Activated CD8-positive, alpha-beta T cell treated with anti-CD3 and anti-CD28 coated beads for 36 hours (primary cell): ENCODE results near the gene DPP6. TPM values are rescaled to one million over a fixed set of nuclear protein-coding genes. Genes with fewer than 3 reads are reported as not detected.

Source experiments
- ATAC-seq: fragments of 200-7000 bp; cut with Tn5 transposase; one replicate; pipeline ENCODE4 v1.10.0; 2021; ENCODE audit warnings: mild to moderate bottlenecking, moderate library complexity
- CTCF ChIA-PET: fragments of 350-600 bp; sonication (Branson Sonifier 250); formaldehyde crosslinking; loops from one replicate; lab custom pipeline; 2021; ENCODE audit warnings: antibody characterized with exemption; lab: Charles Lee
- POLR2A ChIA-PET: fragments of 350-600 bp; sonication (Branson Sonifier 250); formaldehyde crosslinking; loops from one replicate; lab custom pipeline; 2021; ENCODE audit warnings: antibody characterized with exemption; lab: Charles Lee
- DNase-seq: peaks from one replicate; pipeline ENCODE4 v3.0.0-alpha.2; 2020
- H3K27ac Mint-ChIP-seq: one replicate; pipeline ENCODE4 v1.8.0; 2021; ENCODE audit warnings: mild to moderate bottlenecking, mixed read lengths
- H3K27me3 Mint-ChIP-seq: one replicate; pipeline ENCODE4 v1.8.0; 2021; ENCODE audit warnings: mixed read lengths
- H3K36me3 Mint-ChIP-seq: one replicate; pipeline ENCODE4 v1.8.0; 2021; ENCODE audit warnings: low read depth, mixed read lengths
- H3K4me1 Mint-ChIP-seq: one replicate; pipeline ENCODE4 v1.8.0; 2021; ENCODE audit warnings: low read depth, mixed read lengths
- H3K4me3 Mint-ChIP-seq: one replicate; pipeline ENCODE4 v1.8.0; 2021; ENCODE audit warnings: mild to moderate bottlenecking, moderate library complexity, mixed read lengths
- H3K9me3 Mint-ChIP-seq: one replicate; pipeline ENCODE4 v1.8.0; 2021; ENCODE audit warnings: mixed read lengths
- CTCF ChIP-seq: fragments of 200-600 bp; IDR thresholded peaks from one replicate; pipeline ENCODE4 v1.8.0; 2022; ENCODE audit warnings: antibody characterized with exemption, mild to moderate bottlenecking
- intact Hi-C: fragments of 100-400 bp; cut with micrococcal nuclease; formaldehyde crosslinking; loops from one replicate; pipeline ENCODE4 v1.10.0; 2022
- total RNA-seq, 2 experiments: library from RNA; stranded (reverse); gene quantifications; one replicate each; pipeline ENCODE4 v1.2.3, GENCODE V29; 2021

DPP6 gene
- total RNA-seq, 2 experiments from 2014 or later, result not detected

DNA sequence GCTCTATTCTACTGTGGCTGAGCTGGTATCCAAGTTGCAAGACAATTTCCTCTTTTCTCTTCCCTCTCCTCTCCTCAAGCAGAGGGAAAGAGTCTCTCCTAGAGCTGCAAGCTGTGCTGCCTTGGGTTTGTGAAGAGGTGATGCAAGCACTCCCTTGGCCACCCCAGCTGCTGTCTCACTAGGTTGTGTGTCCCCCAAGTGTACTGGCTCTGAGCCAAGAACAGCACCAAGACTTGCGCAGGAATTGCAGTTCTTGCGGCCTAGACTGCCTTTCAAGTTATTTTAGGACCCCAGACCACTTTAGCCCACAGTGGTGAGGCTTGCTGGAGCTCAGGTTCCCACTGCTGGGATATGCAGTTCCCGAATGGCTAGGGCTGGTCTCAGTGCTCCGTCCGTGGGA, 411.6 kb downstream of the DPP6 start:
- ATAC-seq (no peak), DNase-seq (no peak)
- Mint-ChIP-seq H3K9me3 (peaks cover 17% of the 10 kb centered on the region), H3K4me1 (no peaks in the 10 kb centered on the region), H3K4me3 (no peak overlapping the region), H3K36me3 (no peaks in the 10 kb centered on the region), H3K27ac (no peak overlapping the region), H3K27me3 (no peaks in the 10 kb centered on the region)
- ChIA-PET CTCF (no interaction called here), POLR2A (no interaction called here)
- TF ChIP-seq CTCF, result no peak
- intact Hi-C loops, result no loop called here

DNA sequence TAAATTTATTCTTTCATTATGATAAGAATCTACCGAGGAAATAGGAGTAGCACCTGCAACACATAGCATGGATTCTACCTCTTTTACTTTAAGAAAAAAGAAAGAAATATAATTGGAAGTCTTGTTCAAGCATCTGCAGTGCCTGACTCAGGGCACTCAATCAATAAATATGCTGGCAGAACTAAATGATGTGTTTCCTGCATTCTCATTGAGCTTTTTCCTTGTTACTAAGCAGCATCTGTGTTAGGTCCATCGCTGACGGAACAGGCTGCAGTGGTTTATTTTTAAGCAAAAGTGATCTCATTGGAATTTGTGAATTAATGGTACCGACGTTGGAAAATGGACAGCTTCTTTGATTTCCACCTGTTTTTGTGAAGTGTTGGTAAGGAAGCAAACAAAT, 417.5 kb downstream of the DPP6 start:
- Mint-ChIP-seq H3K4me1 (no peaks in the 10 kb centered on the region), H3K9me3 (peaks cover 2% of the 10 kb centered on the region), H3K36me3 (no peaks in the 10 kb centered on the region), H3K27ac (no peak overlapping the region), H3K4me3 (no peak overlapping the region), H3K27me3 (no peaks in the 10 kb centered on the region)
- ChIA-PET POLR2A (no interaction called here), CTCF (interaction anchor here (0.9 kb wide), 1 partner anchor 14 kb away, joined by 3 read pairs; no protein-coding TSS in a partner anchor)
- intact Hi-C loops, result no loop called here
- no peak for ATAC-seq
- DNase-seq, result no peak
- TF ChIP-seq CTCF, result no peak

DNA sequence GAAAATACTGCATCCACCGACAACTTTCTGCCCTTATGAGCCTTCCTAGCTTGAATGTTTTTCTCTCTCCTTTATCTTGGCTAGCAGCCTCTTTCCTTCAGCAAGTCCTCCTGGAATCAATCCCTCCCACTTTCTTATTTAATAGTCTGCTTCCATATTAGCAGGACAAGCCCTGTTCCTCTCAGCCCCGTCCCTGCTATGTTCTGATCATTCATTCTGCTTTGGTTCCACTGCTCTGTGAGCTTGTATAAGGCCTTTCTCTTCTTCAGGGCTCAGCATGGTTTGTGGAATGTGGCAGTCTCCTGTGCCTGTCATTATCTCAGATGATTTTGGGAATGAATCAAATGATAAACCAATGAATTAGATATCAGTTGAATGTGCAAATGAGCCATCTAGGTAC, 420.1 kb downstream of the DPP6 start:
- POLR2A ChIA-PET, result no interaction called here
- Mint-ChIP-seq H3K4me3 (no peak overlapping the region), H3K4me1 (no peaks in the 10 kb centered on the region), H3K9me3 (peaks cover 2% of the 10 kb centered on the region), H3K27ac (no peak overlapping the region), H3K27me3 (no peaks in the 10 kb centered on the region), H3K36me3 (no peaks in the 10 kb centered on the region)
- TF ChIP-seq CTCF, result no peak
- DNase-seq (no peak), ATAC-seq (no peak)
- intact Hi-C loops, result no loop called here
- CTCF ChIA-PET, result no interaction called here

GRCh38 chr7:154473360-154473759, 421.2 kb downstream of the DPP6 start:
- POLR2A ChIA-PET, result no interaction called here
- Mint-ChIP-seq H3K9me3 (peaks cover 4% of the 10 kb centered on the region), H3K27ac (no peak overlapping the region), H3K4me3 (no peak overlapping the region), H3K27me3 (no peaks in the 10 kb centered on the region), H3K4me1 (no peaks in the 10 kb centered on the region), H3K36me3 (no peaks in the 10 kb centered on the region)
- ATAC-seq, result no peak
- CTCF ChIA-PET, result no interaction called here
- no peak for TF ChIP-seq CTCF
- intact Hi-C loops, result no loop called here
- DNase-seq, result no peak

DNA sequence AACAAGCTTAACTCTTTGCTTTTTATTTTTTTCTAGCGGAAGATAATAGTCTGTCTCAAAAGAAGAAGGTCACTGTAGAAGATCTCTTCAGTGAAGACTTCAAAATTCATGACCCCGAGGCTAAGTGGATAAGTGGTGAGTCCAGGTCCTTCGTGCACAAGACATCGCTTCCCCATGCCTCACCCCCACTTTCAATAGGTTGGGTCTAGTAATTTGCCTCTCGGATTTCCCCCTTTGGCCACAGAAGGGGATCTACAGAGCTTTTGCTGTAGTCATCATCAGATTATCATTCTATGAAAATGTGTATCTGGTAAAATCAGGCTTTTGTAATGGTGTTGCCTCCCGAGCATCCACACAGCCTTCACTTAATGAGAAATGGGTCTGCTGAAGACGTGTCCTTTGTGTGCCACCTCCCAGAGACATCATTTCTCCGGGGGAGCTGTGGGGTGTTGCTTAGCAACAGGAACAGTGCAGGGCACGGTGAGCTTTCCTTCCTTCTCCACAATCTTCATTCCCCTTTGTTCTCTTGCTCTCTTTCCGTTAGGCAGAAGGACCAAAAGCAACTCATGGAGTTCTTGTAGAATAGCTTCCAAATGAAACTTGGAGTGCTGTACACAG, 422.8 kb downstream of the DPP6 start:
- no peak overlapping the region for H3K4me3 Mint-ChIP-seq
- DNase-seq (no peak), ATAC-seq (no peak)
- POLR2A ChIA-PET, result no interaction called here
- TF ChIP-seq CTCF, result no peak
- H3K9me3 Mint-ChIP-seq, result peaks cover 2% of the 10 kb centered on the region
- H3K27me3 Mint-ChIP-seq, result no peaks in the 10 kb centered on the region
- intact Hi-C loops, result no loop called here
- CTCF ChIA-PET, result no interaction called here
- no peak overlapping the region for H3K27ac Mint-ChIP-seq
- no peaks in the 10 kb centered on the region for H3K4me1 Mint-ChIP-seq
- H3K36me3 Mint-ChIP-seq, result no peaks in the 10 kb centered on the region
